HCT116 (cell line): Measurements from ENCODE around the gene RBM33. TPM values are rescaled to one million over a fixed set of nuclear protein-coding genes. Genes with fewer than 3 reads are reported as not detected.

Experiments used
- ATAC-seq: fragments of 200-7000 bp; cut with Tn5 transposase; 2 replicates; pipeline ENCODE4 v1.9.1; 2020; ENCODE audit warnings: mild to moderate bottlenecking, moderate library complexity
- BruUV-seq: library from RNA; stranded (reverse); fragments of 400-500 nt; replicated peaks from 2 replicates; lab custom pipeline; 2021; lab: Mats Ljungman, UMichigan
- CTCF ChIA-PET: fragments of 300-600 bp; sonication (Branson Sonifier 250); formaldehyde crosslinking; loops from one replicate; lab custom pipeline; 2021; ENCODE audit warnings: antibody characterized with exemption; lab: Charles Lee
- POLR2A ChIA-PET: fragments of 300-600, 350-600 bp; sonication (Branson Sonifier 250); formaldehyde crosslinking; loops from one replicate; lab custom pipeline; 2021; ENCODE audit warnings: antibody characterized with exemption; lab: Charles Lee
- RAD21 ChIA-PET, 2 experiments: fragments of 300-600 bp; sonication (Branson Sonifier 250); formaldehyde crosslinking; loops; one replicate each; lab custom pipeline; 2023; ENCODE audit warnings: low total read pairs in 2 of 2; ENCODE audit not compliant: uncharacterized antibody in 2 of 2, unreplicated experiment in 2 of 2, low non-redundant PET in 1 of 2; lab: Charles Lee
- DNase-seq: peaks from one replicate; pipeline ENCODE4 v3.0.0-alpha.2; 2010; ENCODE audit warnings: low read depth, low spot score
- H2AFZ ChIP-seq: fragments of 200-600 bp; shearing (Covaris generic), sonication (generic); 2 replicates; pipeline ENCODE4 v1.6.1; 2017; ENCODE audit warnings: low read depth, mixed run types, mixed read lengths, antibody characterized with exemption, low read length; ENCODE audit not compliant: poor library complexity, severe bottlenecking
- H3K27ac ChIP-seq: 2 replicates; pipeline ENCODE4 v1.5.1; 2012; ENCODE audit warnings: low read depth, low read length
- H3K27me3 ChIP-seq: fragments of 200-600 bp; sonication (generic); 2 replicates; pipeline ENCODE4 v1.6.1; 2016; ENCODE audit warnings: mixed run types, low read length, mixed read lengths; ENCODE audit not compliant: insufficient read depth
- H3K36me3 ChIP-seq, 2 experiments: fragments of 200-500 bp in 1 of 2; fragments of 200-600 bp in 1 of 2; sonication (Bioruptor generic) in 1 of 2; sonication (generic) in 1 of 2; 2 replicates each; pipeline versions ENCODE4 v1.5.1 to v1.6.1; 2014 to 2016; ENCODE audit warnings: low read length in 2 of 2, inconsistent platforms in 1 of 2, mixed read lengths in 1 of 2, mixed run types in 1 of 2; ENCODE audit not compliant: insufficient read depth in 2 of 2, control insufficient read depth in 1 of 2
- H3K4me1 ChIP-seq, 2 experiments: fragments of 200-600 bp in 1 of 2; sonication (generic) in 1 of 2; 2 replicates each; pipeline versions ENCODE4 v1.5.1 to v1.6.1; 2012 to 2017; ENCODE audit warnings: low read length in 2 of 2, inconsistent platforms in 1 of 2, mild to moderate bottlenecking in 1 of 2, mixed read lengths in 1 of 2, mixed run types in 1 of 2, moderate library complexity in 1 of 2; ENCODE audit not compliant: insufficient read depth in 2 of 2, control insufficient read depth in 1 of 2
- H3K4me2 ChIP-seq: fragments of 200-600 bp; sonication (generic); 2 replicates; pipeline ENCODE4 v1.6.1; 2017; ENCODE audit warnings: mixed run types, low read length, mixed read lengths
- H3K4me3 ChIP-seq, 2 experiments: fragments of 200-600 bp in 1 of 2; sonication (generic) in 1 of 2; replicated peaks in 1 of 2; 2 replicates each; pipeline ENCODE4 v1.5.1; 2011 to 2016; ENCODE audit warnings: low read length in 2 of 2, control low read depth in 1 of 2, low read depth in 1 of 2, mild to moderate bottlenecking in 1 of 2, mixed read lengths in 1 of 2, mixed run types in 1 of 2
- H3K79me2 ChIP-seq: fragments of 200-600 bp; sonication (generic); 2 replicates; pipeline ENCODE4 v1.6.1; 2017; ENCODE audit warnings: mild to moderate bottlenecking, mixed run types, low read length, moderate library complexity, mixed read lengths; ENCODE audit not compliant: insufficient read depth
- H3K9ac ChIP-seq: fragments of 200-600 bp; sonication (generic); 2 replicates; pipeline ENCODE4 v1.6.1; 2016; ENCODE audit warnings: low read length, mixed read lengths
- H3K9me2 ChIP-seq: fragments of 200-600 bp; sonication (generic), shearing (Covaris generic); 2 replicates; pipeline ENCODE4 v1.6.1; 2017; ENCODE audit warnings: mixed run types, mild to moderate bottlenecking, moderate library complexity; ENCODE audit not compliant: insufficient read depth
- H3K9me3 ChIP-seq, 2 experiments: fragments of 200-500 bp in 1 of 2; fragments of 200-600 bp in 1 of 2; sonication (Bioruptor generic) in 1 of 2; sonication (generic) in 1 of 2; 2 replicates each; pipeline ENCODE4 v1.6.1; 2014 to 2017; ENCODE audit warnings: low read length in 2 of 2, mixed read lengths in 2 of 2, inconsistent platforms in 1 of 2, low read depth in 1 of 2, mild to moderate bottlenecking in 1 of 2, mixed run types in 1 of 2, moderate library complexity in 1 of 2; ENCODE audit not compliant: control insufficient read depth in 1 of 2, insufficient read depth in 1 of 2
- H4K20me1 ChIP-seq: fragments of 200-600 bp; sonication (generic), shearing (Covaris generic); 2 replicates; pipeline ENCODE4 v1.6.1; 2017; ENCODE audit warnings: mixed run types, mild to moderate bottlenecking, moderate library complexity; ENCODE audit not compliant: insufficient read depth
- CEBPB ChIP-seq: IDR thresholded peaks from 2 replicates; pipeline ENCODE4 v1.6.1; 2012; ENCODE audit warnings: low read depth
- EGR1 ChIP-seq: IDR thresholded peaks from 2 replicates; pipeline ENCODE4 v1.6.1; 2012; ENCODE audit warnings: low read depth
- ELF1 ChIP-seq: IDR thresholded peaks from 2 replicates; pipeline ENCODE4 v1.6.1; 2012; ENCODE audit warnings: low read depth, borderline replicate concordance
- EZH2phosphoT487 ChIP-seq: fragments of 200-600 bp; IDR thresholded peaks from 2 replicates; pipeline ENCODE4 v1.6.1; 2018; ENCODE audit warnings: antibody characterized with exemption, borderline replicate concordance
- JUND ChIP-seq: IDR thresholded peaks from 2 replicates; pipeline ENCODE4 v1.6.1; 2012
- YY1 ChIP-seq: IDR thresholded peaks from 2 replicates; pipeline ENCODE4 v1.6.1; 2011; ENCODE audit warnings: low read length, low read depth, moderate library complexity, mild to moderate bottlenecking; ENCODE audit not compliant: insufficient replicate concordance; ENCODE audit errors: extremely low read depth
- intact Hi-C: fragments of 100-400 bp; cut with micrococcal nuclease; formaldehyde crosslinking; loops from 2 replicates; pipeline ENCODE4 v1.10.0; 2022
- total RNA-seq: library from RNA; stranded (reverse); gene quantifications from one replicate; pipeline ENCODE4 v1.2.1, GENCODE V29; 2021; ENCODE audit not compliant: unreplicated experiment
- TF ChIP-seq, protein P1 (sequence below): IDR thresholded peaks from 2 replicates; pipeline ENCODE4 v1.6.1; 2011; ENCODE audit warnings: mild to moderate bottlenecking, low read length, moderate library complexity; ENCODE audit not compliant: insufficient replicate concordance; ENCODE audit errors: extremely low read depth

The RBM33 gene
- total RNA-seq, 1 experiment from 2014 or later: 64.3 TPM

DNA sequence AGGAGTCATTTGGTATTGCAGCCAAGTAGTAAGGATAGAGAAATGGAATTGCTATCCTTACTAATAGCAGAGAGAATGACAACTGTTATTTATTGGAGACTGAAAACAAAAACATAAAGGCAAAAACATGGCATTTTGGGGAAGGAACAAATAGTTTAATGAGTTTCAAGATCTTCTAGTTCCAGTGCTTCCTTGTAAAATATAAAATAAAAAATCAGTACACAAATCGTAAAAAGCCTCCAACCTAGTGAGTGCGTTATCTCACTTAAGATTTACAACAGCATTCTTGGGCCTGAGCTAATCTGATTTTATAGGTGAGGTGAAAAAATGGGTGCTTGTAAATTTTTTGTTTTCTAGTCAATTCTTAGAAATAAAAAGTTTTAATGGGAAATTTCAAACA lies 3.3 kb downstream of the RBM33 start:
- no peaks in the 10 kb centered on the region for H3K9me2 ChIP-seq
- H3K9ac ChIP-seq: no peak overlapping the region
- H3K4me3 ChIP-seq: no peak overlapping the region
- H3K4me2 ChIP-seq: no peak overlapping the region
- H3K79me2 ChIP-seq: peaks cover 86% of the 10 kb centered on the region
- intact Hi-C loops: no loop called here
- H3K4me1 ChIP-seq: peaks cover 7 to 13% of the 10 kb centered on the region in 2 experiments; a peak in 2 of 4 replicates
- TF ChIP-seq ELF1 (no peak), EZH2phosphoT487 (no peak), CEBPB (no peak), YY1 (no peak), JUND (no peak), EGR1 (no peak)
- TF ChIP-seq, protein P1, sequence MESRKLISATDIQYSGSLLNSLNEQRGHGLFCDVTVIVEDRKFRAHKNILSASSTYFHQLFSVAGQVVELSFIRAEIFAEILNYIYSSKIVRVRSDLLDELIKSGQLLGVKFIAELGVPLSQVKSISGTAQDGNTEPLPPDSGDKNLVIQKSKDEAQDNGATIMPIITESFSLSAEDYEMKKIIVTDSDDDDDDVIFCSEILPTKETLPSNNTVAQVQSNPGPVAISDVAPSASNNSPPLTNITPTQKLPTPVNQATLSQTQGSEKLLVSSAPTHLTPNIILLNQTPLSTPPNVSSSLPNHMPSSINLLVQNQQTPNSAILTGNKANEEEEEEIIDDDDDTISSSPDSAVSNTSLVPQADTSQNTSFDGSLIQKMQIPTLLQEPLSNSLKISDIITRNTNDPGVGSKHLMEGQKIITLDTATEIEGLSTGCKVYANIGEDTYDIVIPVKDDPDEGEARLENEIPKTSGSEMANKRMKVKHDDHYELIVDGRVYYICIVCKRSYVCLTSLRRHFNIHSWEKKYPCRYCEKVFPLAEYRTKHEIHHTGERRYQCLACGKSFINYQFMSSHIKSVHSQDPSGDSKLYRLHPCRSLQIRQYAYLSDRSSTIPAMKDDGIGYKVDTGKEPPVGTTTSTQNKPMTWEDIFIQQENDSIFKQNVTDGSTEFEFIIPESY: no peak
- no peaks in the 10 kb centered on the region for H3K27me3 ChIP-seq
- ChIA-PET RAD21 (no interaction called here), CTCF (no interaction called here), POLR2A (no interaction called here)
- peaks cover 2 to 27% of the 10 kb centered on the region in 2 experiments; a peak in 2 of 4 replicates for H3K36me3 ChIP-seq
- H3K27ac ChIP-seq: no peak overlapping the region
- H2AFZ ChIP-seq: no peak overlapping the region
- BruUV-seq: no TSS peak
- peaks cover 15% of the 10 kb centered on the region; the same call in 1 of the 2 replicates for H4K20me1 ChIP-seq
- no peak for ATAC-seq
- no peak for DNase-seq
- H3K9me3 ChIP-seq: peaks cover 5 to 10% of the 10 kb centered on the region in 2 experiments; a peak in 2 of 4 replicates
